SK-N-SH (cell line): ENCODE measurements around the gene TAC4. TPM values are rescaled to one million over a fixed set of nuclear protein-coding genes. Genes with fewer than 3 reads are reported as not detected.
A peak's percentile ranks its signal among the peaks of the same experiment; 100 is the strongest.

Source experiments
- CTCF ChIA-PET: fragments of 300-600, 350-600 bp; formaldehyde crosslinking; extraction: SDS; loops from one replicate; lab custom pipeline; 2021; lab: Yijun Ruan, JAX
- POLR2A ChIA-PET: fragments of 350-600 bp; sonication (Branson Sonifier 250); formaldehyde crosslinking; extraction: SDS; loops from one replicate; lab custom pipeline; 2020; ENCODE audit warnings: antibody characterized with exemption, inconsistent platforms; lab: Yijun Ruan, JAX
- DNase-seq: peaks from one replicate; pipeline ENCODE4 v3.0.0; 2012
- H2AFZ ChIP-seq: fragments of 200-600 bp; sonication (generic); 2 replicates; pipeline ENCODE4 v1.8.1; 2016; ENCODE audit warnings: antibody characterized with exemption, mild to moderate bottlenecking, low read depth
- H3F3A ChIP-seq: fragments of 200-600 bp; sonication (generic); replicated peaks from 2 replicates; pipeline ENCODE3; 2016; ENCODE audit warnings: antibody characterized with exemption, mild to moderate bottlenecking; ENCODE audit not compliant: insufficient read depth
- H3K27ac ChIP-seq, 2 experiments: fragments of 200-500 bp in 1 of 2; fragments of 200-600 bp in 1 of 2; sonication (Bioruptor generic) in 1 of 2; sonication (generic), shearing (Covaris generic) in 1 of 2; 2 replicates each; pipeline versions ENCODE4 v1.5.1 to v1.6.1; 2014 to 2016; ENCODE audit warnings: low read depth in 2 of 2, inconsistent platforms in 1 of 2, low read length in 1 of 2, mild to moderate bottlenecking in 1 of 2, mixed read lengths in 1 of 2
- H3K27me3 ChIP-seq: fragments of 200-600 bp; sonication (generic), shearing (Covaris generic); 2 replicates; pipeline ENCODE4 v1.6.1; 2016; ENCODE audit warnings: mixed run types; ENCODE audit not compliant: insufficient read depth
- H3K36me3 ChIP-seq, 2 experiments: fragments of 200-500 bp in 1 of 2; fragments of 200-600 bp in 1 of 2; sonication (Bioruptor generic) in 1 of 2; sonication (generic) in 1 of 2; replicated peaks in 1 of 2; 2 replicates each; pipeline versions ENCODE3 to v1.5.1; 2014 to 2016; ENCODE audit warnings: low read length in 1 of 2, mild to moderate bottlenecking in 1 of 2; ENCODE audit not compliant: insufficient read depth in 2 of 2, control insufficient read depth in 1 of 2
- H3K4me1 ChIP-seq, 2 experiments: fragments of 200-500 bp in 1 of 2; fragments of 200-600 bp in 1 of 2; sonication (Bioruptor generic) in 1 of 2; sonication (generic), shearing (Covaris generic) in 1 of 2; 2 replicates each; pipeline versions ENCODE4 v1.5.1 to v1.6.1; 2014 to 2016; ENCODE audit warnings: low read depth in 1 of 2, low read length in 1 of 2, mixed run types in 1 of 2; ENCODE audit not compliant: insufficient read depth in 2 of 2, control insufficient read depth in 1 of 2
- H3K4me2 ChIP-seq: fragments of 200-600 bp; sonication (generic), shearing (Covaris generic); 2 replicates; pipeline ENCODE4 v1.6.1; 2017; ENCODE audit warnings: mixed run types
- H3K4me3 ChIP-seq, 2 experiments: fragments of 200-500 bp in 1 of 2; fragments of 200-600 bp in 1 of 2; sonication (Bioruptor generic) in 1 of 2; sonication (generic), shearing (Covaris generic) in 1 of 2; 2 replicates each; pipeline versions ENCODE4 v1.5.1 to v1.8.1; 2014 to 2016; ENCODE audit warnings: low read depth in 2 of 2, inconsistent platforms in 1 of 2, low read length in 1 of 2, mild to moderate bottlenecking in 1 of 2, mixed read lengths in 1 of 2, moderate library complexity in 1 of 2
- H3K79me2 ChIP-seq: fragments of 200-600 bp; sonication (generic); 2 replicates; pipeline ENCODE4 v1.8.1; 2017; ENCODE audit warnings: mild to moderate bottlenecking; ENCODE audit not compliant: insufficient read depth
- H3K9ac ChIP-seq: fragments of 200-600 bp; sonication (generic); 2 replicates; pipeline ENCODE4 v1.6.1; 2017; ENCODE audit warnings: mixed run types
- H3K9me2 ChIP-seq: fragments of 200-600 bp; sonication (generic); 2 replicates; pipeline ENCODE4 v1.6.1; 2017; ENCODE audit warnings: mixed run types
- H3K9me3 ChIP-seq: fragments of 200-600 bp; sonication (generic); 2 replicates; pipeline ENCODE4 v1.6.1; 2017; ENCODE audit warnings: mixed run types, mild to moderate bottlenecking, moderate library complexity
- H4K20me1 ChIP-seq: fragments of 200-600 bp; sonication (generic); 2 replicates; pipeline ENCODE4 v1.6.1; 2017; ENCODE audit warnings: mild to moderate bottlenecking, mixed run types; ENCODE audit not compliant: insufficient read depth
- CTCF ChIP-seq: fragments of 200-600 bp; sonication (generic); IDR thresholded peaks from 2 replicates; pipeline ENCODE4 v1.6.1; 2017; ENCODE audit warnings: antibody characterized with exemption, mild to moderate bottlenecking, moderate library complexity
- GABPA ChIP-seq: IDR thresholded peaks from 2 replicates; pipeline ENCODE4 v1.4.0; 2012; ENCODE audit warnings: low read depth, mild to moderate bottlenecking
- GATA2 ChIP-seq: sonication (generic); formaldehyde crosslinking; IDR thresholded peaks from 2 replicates; pipeline ENCODE4 v1.5.0; 2020; ENCODE audit warnings: mild to moderate bottlenecking, missing genetic modification reagents
- JUND ChIP-seq: IDR thresholded peaks from 2 replicates; pipeline ENCODE4 v1.4.0; 2012
- POLR2AphosphoS5 ChIP-seq: IDR thresholded peaks from 2 replicates; pipeline ENCODE4 v1.6.1; 2012; ENCODE audit warnings: low read depth, low read length
- RFX5 ChIP-seq: IDR thresholded peaks from 2 replicates; pipeline ENCODE4 v1.6.1; 2012; ENCODE audit warnings: mild to moderate bottlenecking, improper control_type of control experiment, low read length
- USF1 ChIP-seq: IDR thresholded peaks from 2 replicates; pipeline ENCODE4 v1.4.0; 2012; ENCODE audit warnings: low read depth, borderline replicate concordance
- USF2 ChIP-seq: fragments of 150-350 bp; IDR thresholded peaks from 2 replicates; pipeline ENCODE4 v1.6.1; 2017; ENCODE audit warnings: antibody characterized with exemption, low read length, low read depth, borderline replicate concordance
- YY1 ChIP-seq: IDR thresholded peaks from 2 replicates; pipeline ENCODE4 v1.4.0; 2012; ENCODE audit warnings: low read depth, mild to moderate bottlenecking
- WGBS: methylation state at CpG from one replicate; pipeline ENCODE4 v1.1.6; 2017; ENCODE audit warnings: low lambda C conversion rate; 5-methylcytosine and 5-hydroxymethylcytosine counted together
- polyA plus RNA-seq, 3 experiments: library from polyadenylated mRNA; depleted of rRNA; stranded (reverse); fragments of >200 nt; gene quantifications; 2 replicates each; pipeline ENCODE4 v1.2.3, GENCODE V29; 2012

Gene TAC4
- polyA plus RNA-seq, 1 of the 3 experiments (the other 2 are of a cell fraction) = not detected

- TF ChIP-seq USF2 = no peak
- TF ChIP-seq CTCF = no peak
- no peak for TF ChIP-seq JUND
- TF ChIP-seq POLR2AphosphoS5 = no peak
- no peak for TF ChIP-seq GATA2
- TF ChIP-seq USF1 = no peak
- no peak for TF ChIP-seq YY1
Observed at GRCh38 chr17:49795372-49795771, 52.5 kb downstream of the TAC4 start (continued).

- WGBS = 100% methylated on average over 3 of the region's 3 CpGs
- H3F3A ChIP-seq = no peaks in the 10 kb centered on the region
- H3K27me3 ChIP-seq = no peaks in the 10 kb centered on the region
- H3K4me2 ChIP-seq = no peak overlapping the region
- no peak for DNase-seq
- no peaks in the 10 kb centered on the region for H3K9me2 ChIP-seq
- no peak overlapping the region for H3K27ac ChIP-seq
- peaks cover 93% of the 10 kb centered on the region for H3K79me2 ChIP-seq
- no peaks in the 10 kb centered on the region for H3K9me3 ChIP-seq
- H3K36me3 ChIP-seq = peaks cover 59 to 77% of the 10 kb centered on the region in 2 experiments
- ChIA-PET POLR2A (no interaction called here), CTCF (interaction anchor here (0.8 to 1.5 kb wide), 5 partner anchors 23 to 297 kb away, joined by 3 to 6 read pairs (median 4); no protein-coding TSS in a partner anchor)
- no peak overlapping the region for H3K4me3 ChIP-seq
- no peak for TF ChIP-seq POLR2AphosphoS5
- H3K4me1 ChIP-seq = peaks cover 5 to 16% of the 10 kb centered on the region in 2 experiments
- H4K20me1 ChIP-seq = peaks cover 64% of the 10 kb centered on the region
- no peak overlapping the region for H3K9ac ChIP-seq
- no peak overlapping the region for H2AFZ ChIP-seq
Observed at GRCh38 chr17:49793309-49793708, 54.6 kb downstream of the TAC4 start.

- Histone ChIP-seq H3K9me2 (no peaks in the 10 kb centered on the region), H3K36me3 (peaks cover 24 to 40% of the 10 kb centered on the region in 2 experiments), H3K79me2 (peaks cover 55% of the 10 kb centered on the region), H3K27me3 (no peaks in the 10 kb centered on the region), H3K4me3 (peak overlapping the region; percentile 65 to 92), H3K9ac (peak overlapping the region; percentile 47), H2AFZ (no peak overlapping the region), H3K27ac (no peak overlapping the region), H3F3A (no peaks in the 10 kb centered on the region), H4K20me1 (peaks cover 50% of the 10 kb centered on the region), H3K4me1 (peaks cover 13 to 16% of the 10 kb centered on the region in 2 experiments), H3K9me3 (no peaks in the 10 kb centered on the region), H3K4me2 (peak overlapping the region; percentile 89)
- ChIA-PET CTCF (interaction anchor here (1.0 to 2.0 kb wide), 4 partner anchors 56 to 236 kb away, joined by 3 to 8 read pairs (median 4); no protein-coding TSS in a partner anchor), POLR2A (interaction anchor here (1.0 to 2.5 kb wide), 4 partner anchors 14 to 81 kb away, joined by 3 to 15 read pairs (median 10); partner anchors contain the start of genes FAM117A and SLC35B1)
- TF ChIP-seq RFX5 (peak; percentile 85; the same call in 1 of the 2 replicates), GABPA (no peak)
- WGBS = 5% methylated on average over 6 of the region's 17 CpGs
- no peak for DNase-seq
Observed at GRCh38 chr17:49789243-49789578, 58.7 kb downstream of the TAC4 start.
